Fibroblast of pulmonary artery (primary cell): ENCODE measurements around the gene ASPN.

ENCODE experiments used
- DNase-seq: peaks from one replicate; pipeline ENCODE4 v3.0.0-alpha.2; 2010; ENCODE audit warnings: low read depth
- H3K4me3 ChIP-seq: replicated peaks from 2 replicates; pipeline ENCODE4 v1.5.1; 2011; ENCODE audit warnings: low read depth, mild to moderate bottlenecking, control low read depth, low read length, moderate library complexity
- TF ChIP-seq, protein P1 (sequence below): IDR thresholded peaks from 2 replicates; pipeline ENCODE4 v1.5.1; 2011; ENCODE audit warnings: mild to moderate bottlenecking, control low read depth, low read length, inconsistent platforms; ENCODE audit errors: missing control alignments

The ASPN gene

DNA sequence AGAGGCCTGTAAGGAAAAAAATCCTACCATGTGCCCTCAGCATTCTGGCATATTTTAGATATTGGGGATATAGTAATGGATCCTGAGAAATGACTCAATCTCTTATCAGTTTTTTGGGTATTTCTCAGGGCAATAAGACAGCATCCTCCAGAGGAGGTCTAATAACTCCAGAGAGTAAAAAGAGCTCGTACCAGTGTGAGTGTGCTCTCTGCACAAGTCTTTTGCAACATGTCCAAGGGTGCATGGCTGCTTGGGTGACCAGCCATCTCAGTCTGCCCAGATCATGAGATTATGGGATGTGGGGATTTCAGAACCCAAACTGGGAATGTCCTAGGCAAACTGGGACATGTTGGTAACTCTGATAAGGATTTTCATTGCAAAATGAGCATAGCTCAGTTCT lies 15.3 kb downstream of the ASPN start:
- TF ChIP-seq, protein P1, sequence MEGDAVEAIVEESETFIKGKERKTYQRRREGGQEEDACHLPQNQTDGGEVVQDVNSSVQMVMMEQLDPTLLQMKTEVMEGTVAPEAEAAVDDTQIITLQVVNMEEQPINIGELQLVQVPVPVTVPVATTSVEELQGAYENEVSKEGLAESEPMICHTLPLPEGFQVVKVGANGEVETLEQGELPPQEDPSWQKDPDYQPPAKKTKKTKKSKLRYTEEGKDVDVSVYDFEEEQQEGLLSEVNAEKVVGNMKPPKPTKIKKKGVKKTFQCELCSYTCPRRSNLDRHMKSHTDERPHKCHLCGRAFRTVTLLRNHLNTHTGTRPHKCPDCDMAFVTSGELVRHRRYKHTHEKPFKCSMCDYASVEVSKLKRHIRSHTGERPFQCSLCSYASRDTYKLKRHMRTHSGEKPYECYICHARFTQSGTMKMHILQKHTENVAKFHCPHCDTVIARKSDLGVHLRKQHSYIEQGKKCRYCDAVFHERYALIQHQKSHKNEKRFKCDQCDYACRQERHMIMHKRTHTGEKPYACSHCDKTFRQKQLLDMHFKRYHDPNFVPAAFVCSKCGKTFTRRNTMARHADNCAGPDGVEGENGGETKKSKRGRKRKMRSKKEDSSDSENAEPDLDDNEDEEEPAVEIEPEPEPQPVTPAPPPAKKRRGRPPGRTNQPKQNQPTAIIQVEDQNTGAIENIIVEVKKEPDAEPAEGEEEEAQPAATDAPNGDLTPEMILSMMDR = no peak
- no peak overlapping the region for H3K4me3 ChIP-seq
- no peak for DNase-seq

DNA sequence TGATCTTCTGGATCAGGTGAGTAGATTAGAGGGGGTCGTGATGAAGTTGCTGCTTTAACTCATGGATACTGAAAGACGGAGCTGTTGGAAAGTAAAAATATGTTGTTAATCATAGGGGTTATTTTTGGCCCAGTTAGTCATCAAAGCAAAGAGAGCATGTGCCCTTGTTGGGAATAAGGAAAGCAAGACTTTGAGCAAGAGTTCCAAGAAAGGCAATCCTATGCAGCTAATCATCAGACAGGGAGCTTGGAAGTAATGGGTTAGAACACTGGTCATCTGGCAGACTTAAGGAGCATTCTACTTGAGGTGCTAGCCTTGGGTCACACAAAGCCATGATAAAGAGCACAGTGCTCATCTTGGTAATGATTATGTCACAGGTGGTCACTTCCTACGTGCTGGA lies 18.3 kb downstream of the ASPN start:
- DNase-seq = peak; percentile 79
- H3K4me3 ChIP-seq = no peak overlapping the region
- TF ChIP-seq, protein P1 = no peak

DNA sequence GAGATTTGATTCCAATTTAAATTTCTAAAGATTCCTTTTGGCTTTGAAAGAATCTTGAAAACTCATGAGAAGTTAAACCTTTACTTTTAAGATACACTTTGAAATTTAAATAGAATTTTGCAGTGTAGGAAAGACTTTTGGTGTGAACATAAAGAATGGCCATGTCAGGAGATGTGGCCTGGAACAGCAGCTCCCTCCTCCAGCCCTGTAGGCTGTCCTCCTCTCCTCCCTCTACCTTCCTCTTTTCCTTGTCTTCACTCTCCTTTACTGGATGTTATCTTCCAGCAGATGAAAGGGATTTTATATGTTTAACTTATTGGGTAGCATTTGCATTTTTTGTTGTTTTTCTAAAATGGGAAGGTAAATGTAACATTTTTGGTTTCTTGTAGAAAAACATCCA lies 18.9 kb downstream of the ASPN start:
- TF ChIP-seq, protein P1 = no peak
- no peak for DNase-seq
- H3K4me3 ChIP-seq = no peak overlapping the region

DNA sequence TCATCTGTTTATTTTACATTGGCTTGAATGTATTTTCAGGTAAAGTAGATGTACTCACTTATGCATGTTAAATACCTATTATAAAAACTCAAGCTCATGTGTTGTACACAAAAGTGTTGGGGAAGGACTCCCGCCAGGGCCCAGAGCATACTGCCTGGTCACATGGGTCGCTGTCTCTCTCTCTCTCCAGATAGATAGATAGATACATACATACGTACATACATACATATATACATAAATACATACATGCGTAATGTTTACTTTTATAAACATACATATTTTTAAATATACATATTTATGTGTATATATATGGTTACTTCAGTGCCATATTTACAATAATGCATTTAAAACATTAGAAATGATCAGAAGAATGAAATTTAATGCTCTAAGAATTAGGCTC lies 24.7 kb downstream of the ASPN start:
- H3K4me3 ChIP-seq = no peak overlapping the region
- no peak for DNase-seq
- TF ChIP-seq, protein P1 = no peak

DNA sequence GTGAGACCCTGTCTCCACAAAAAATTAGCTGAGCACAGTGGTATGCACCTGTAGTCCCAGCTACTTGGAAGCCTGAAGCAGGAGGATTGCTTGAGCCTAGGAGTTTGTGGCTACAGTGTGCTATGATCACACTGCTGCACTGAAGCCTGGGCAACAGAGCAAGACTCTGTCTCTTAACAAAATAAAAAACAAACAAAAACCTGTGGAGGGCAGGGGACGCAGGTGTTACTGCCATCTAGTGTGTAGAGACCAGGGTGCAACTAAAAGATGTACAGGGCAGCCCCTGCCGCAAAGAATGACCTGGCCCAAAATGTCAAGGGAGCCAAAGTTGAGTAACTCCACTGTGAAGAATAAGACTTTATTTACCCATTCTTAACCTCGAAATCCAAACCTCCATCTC lies 27.1 kb downstream of the ASPN start:
- H3K4me3 ChIP-seq = no peak overlapping the region
- DNase-seq = peak; percentile 10
- TF ChIP-seq, protein P1 = peak; percentile 33

DNA sequence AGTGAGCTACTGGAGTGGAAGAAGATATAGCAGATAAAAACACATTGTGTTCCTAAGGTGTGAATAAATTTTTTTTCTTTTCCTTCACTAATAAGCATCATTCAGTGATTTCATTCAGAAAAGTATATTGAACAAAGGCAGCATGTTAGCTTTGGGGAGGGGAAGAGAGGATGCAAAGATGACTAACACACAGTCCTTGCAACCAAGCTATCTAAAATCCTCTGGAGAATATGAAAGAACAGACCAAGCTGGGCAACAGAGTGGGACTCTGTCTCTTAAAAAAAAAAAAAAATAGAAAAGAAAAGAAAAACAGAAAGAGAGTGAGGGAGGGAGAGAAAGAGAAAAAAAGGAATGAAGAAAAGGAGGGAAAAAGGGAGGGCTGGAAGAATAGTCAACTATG lies 35.8 kb downstream of the ASPN start:
- DNase-seq = no peak
- TF ChIP-seq, protein P1 = no peak

DNA sequence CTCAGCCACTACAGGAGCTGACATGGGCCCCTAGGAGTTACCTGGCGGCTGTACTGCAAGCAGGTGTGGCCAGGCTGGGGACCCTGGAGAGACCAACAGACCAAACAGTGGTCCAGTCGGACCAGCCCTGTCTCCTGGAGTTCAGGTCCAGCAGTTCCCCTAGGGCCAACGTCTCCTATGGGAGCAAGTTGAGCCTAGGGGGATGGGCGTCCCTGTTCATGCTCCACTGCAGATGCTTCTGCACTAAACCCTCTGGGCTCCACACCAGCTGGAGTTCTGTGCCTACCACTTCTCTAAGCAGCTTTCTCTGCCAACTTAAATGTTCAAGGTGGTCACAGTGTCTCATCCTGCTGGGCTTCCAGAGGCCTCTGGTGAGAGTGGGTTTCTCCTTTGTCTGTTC lies 37.5 kb downstream of the ASPN start:
- H3K4me3 ChIP-seq = no peak overlapping the region
- TF ChIP-seq, protein P1 = no peak
- DNase-seq = no peak

More for the DNA sequence above, 35.8 kb downstream of the ASPN start:
- no peak overlapping the region for H3K4me3 ChIP-seq
